ENCODE measurements around the gene TMEM181.

DNA sequence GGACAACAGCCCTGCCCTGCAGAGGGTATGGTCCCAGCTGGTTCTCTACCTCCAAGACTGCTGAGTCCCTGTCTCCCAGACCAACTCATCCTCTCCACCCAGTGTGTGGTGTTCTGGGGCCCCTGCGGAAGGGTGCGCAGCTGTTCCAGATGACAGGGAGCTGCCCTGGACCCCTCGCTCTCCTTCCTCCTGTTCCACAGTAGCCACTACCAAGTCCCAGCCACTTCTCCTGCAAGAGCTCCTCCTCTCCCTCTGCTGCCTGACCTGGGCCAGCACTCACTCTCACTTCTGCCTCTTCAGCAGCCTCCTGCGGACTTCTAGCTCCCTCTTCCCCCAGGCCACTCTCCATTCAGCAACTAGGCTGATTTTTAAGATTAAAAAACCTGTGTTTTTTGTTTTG lies 40.1 kb upstream of the TMEM181 start:
- TF ChIP-seq, protein P1, sequence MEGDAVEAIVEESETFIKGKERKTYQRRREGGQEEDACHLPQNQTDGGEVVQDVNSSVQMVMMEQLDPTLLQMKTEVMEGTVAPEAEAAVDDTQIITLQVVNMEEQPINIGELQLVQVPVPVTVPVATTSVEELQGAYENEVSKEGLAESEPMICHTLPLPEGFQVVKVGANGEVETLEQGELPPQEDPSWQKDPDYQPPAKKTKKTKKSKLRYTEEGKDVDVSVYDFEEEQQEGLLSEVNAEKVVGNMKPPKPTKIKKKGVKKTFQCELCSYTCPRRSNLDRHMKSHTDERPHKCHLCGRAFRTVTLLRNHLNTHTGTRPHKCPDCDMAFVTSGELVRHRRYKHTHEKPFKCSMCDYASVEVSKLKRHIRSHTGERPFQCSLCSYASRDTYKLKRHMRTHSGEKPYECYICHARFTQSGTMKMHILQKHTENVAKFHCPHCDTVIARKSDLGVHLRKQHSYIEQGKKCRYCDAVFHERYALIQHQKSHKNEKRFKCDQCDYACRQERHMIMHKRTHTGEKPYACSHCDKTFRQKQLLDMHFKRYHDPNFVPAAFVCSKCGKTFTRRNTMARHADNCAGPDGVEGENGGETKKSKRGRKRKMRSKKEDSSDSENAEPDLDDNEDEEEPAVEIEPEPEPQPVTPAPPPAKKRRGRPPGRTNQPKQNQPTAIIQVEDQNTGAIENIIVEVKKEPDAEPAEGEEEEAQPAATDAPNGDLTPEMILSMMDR (IDR thresholded peaks at IDR 0.05) = no peak
- TF ChIP-seq POLR2A (IDR thresholded peaks at IDR 0.05) = no peak
